H1 (cell line): Measurements from ENCODE around the gene DAPK3. TPM values are rescaled to one million over a fixed set of nuclear protein-coding genes. Genes with fewer than 3 reads are reported as not detected.

Experiments
- ATF2 ChIP-seq: IDR thresholded peaks from 2 replicates; pipeline ENCODE4 v1.6.1; 2012; ENCODE audit warnings: low read length, inconsistent platforms
- BACH1 ChIP-seq: IDR thresholded peaks from 2 replicates; pipeline ENCODE4 v1.6.1; 2012; ENCODE audit warnings: low read length, improper control_type of control experiment
- BRCA1 ChIP-seq: IDR thresholded peaks from 2 replicates; pipeline ENCODE4 v1.6.1; 2012; ENCODE audit warnings: low read depth, low read length, improper control_type of control experiment
- GTF2F1 ChIP-seq: IDR thresholded peaks from 2 replicates; pipeline ENCODE4 v1.6.1; 2012; ENCODE audit warnings: low read depth, low read length, improper control_type of control experiment, borderline replicate concordance
- NANOG ChIP-seq: IDR thresholded peaks from 2 replicates; pipeline ENCODE4 v1.6.1; 2011; ENCODE audit warnings: low read length, low read depth, mild to moderate bottlenecking, inconsistent platforms; ENCODE audit not compliant: insufficient read depth, poor library complexity, severe bottlenecking
- SAP30 ChIP-seq: fragments of 300-600 bp; sonication (generic); IDR thresholded peaks from 2 replicates; pipeline ENCODE4 v1.7.1; 2012; ENCODE audit warnings: low read length, moderate library complexity, mild to moderate bottlenecking, inconsistent platforms; ENCODE audit not compliant: insufficient read depth, insufficient replicate concordance
- SP1 ChIP-seq: IDR thresholded peaks from 2 replicates; pipeline ENCODE4 v1.6.1; 2011; ENCODE audit warnings: low read depth, low read length
- TAF1 ChIP-seq: IDR thresholded peaks from 2 replicates; pipeline ENCODE4 v1.6.1; 2011; ENCODE audit warnings: mild to moderate bottlenecking, low read depth, low read length
- polyA plus RNA-seq, 7 experiments: library from polyadenylated mRNA; depleted of rRNA in 3 of 7; stranded (reverse) in 5 of 7; unstranded in 2 of 7; fragments of >200 nt in 5 of 7; fragments of 200-250 nt in 2 of 7; gene quantifications; 1 replicate in 5 of 7; 2 replicates in 1 of 7; 4 replicates in 1 of 7; pipeline versions ENCODE4 v1.2.1 to v1.2.3, GENCODE V29; 2011 to 2013; ENCODE audit warnings: missing spikeins in 2 of 7, mixed read lengths in 2 of 7
- total RNA-seq: library from RNA; stranded (reverse); fragmentation: NEBNext Ultra II Directional; extraction: Animal tissue kit (Norgen Biotek cat#: 25700); gene quantifications from 2 replicates; pipeline ENCODE4 v1.2.1, GENCODE V29; 2021

Gene DAPK3
- total and polyA plus RNA-seq, 2 of the 8 experiments (the other 6 are each of a cell fraction or from before 2014, with no cell fraction given): 53.2 to 78.1 TPM

- TF ChIP-seq ATF2: no peak
- no peak for TF ChIP-seq BRCA1
- no peak for TF ChIP-seq NANOG
- TF ChIP-seq GTF2F1: no peak
- TF ChIP-seq TAF1: no peak
- TF ChIP-seq BACH1: no peak
- TF ChIP-seq SAP30: no peak
- no peak for TF ChIP-seq SP1
Measured at GRCh38 chr19:4010808-4011110, 39.9 kb upstream of the DAPK3 start (continued).
